G401 (cell line): ENCODE data around the gene EXOSC10. TPM values are rescaled to one million over a fixed set of nuclear protein-coding genes. Genes with fewer than 3 reads are reported as not detected.

Experiments used
- DNase-seq: peaks from one replicate; pipeline ENCODE4 v3.0.0-alpha.2; 2015; ENCODE audit warnings: low spot score
- in situ Hi-C: cut with HindIII; loops from 2 replicates; pipeline ENCODE4 v1.10.0; 2016; ENCODE audit warnings: low sequenced_read_pairs, mixed read lengths
- total RNA-seq: library from RNA; depleted of rRNA; stranded (reverse); fragments of >200 nt; shearing (Covaris generic); gene quantifications from 2 replicates; pipeline ENCODE4 v1.2.3, GENCODE V29; 2014; rRNA removed

The EXOSC10 gene
- total RNA-seq = 42.5 and 61.7 TPM in 2 replicates

DNA sequence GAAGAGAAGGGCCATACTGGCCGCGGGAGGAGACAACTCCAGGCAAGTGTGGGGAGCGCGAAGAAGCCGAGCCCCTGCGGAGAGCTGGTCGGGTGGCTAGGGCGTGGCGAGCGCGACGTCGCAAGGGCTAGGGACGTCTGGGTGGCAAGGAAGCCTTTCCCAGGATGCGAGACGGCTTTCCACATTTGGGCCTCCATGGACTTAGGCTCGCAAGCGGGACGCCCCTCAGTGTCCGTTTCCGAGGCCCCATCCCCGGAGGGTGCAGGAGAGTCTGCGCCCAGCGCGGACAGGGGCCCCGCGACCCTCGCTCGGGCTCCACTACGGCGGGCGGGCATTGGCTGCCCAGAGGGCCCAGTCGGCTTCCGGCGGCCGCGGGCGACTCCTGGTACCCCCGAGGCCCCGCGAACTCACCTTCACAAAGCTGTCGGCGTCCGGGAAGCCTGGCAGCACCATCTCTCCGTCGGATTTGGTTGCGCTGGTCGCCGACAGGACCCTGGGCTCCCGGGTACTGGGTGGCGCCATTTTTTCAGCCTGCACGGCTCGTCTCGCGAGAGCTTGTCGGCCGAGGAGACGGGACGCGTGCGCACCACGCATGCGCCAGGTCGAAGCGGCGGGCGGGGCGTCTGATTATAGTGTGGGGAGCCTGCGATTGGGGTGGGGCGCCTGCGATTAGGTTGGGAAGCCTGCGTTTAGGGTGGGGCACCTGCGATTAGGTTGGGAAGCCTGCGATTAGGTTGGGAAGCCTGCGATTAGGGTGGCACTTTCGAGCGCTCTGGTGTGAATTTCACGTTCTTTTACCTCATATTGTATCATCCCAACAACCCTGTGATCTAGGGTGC lies at the start of gene EXOSC10:
Gene EXOSC10 (minus strand): TSS at position 560 of the 839 bp plus-strand sequence. CDS start 38 bp downstream, at position 522.
- DNase-seq = peak; percentile 91
- in situ Hi-C loops = no loop called here

DNA sequence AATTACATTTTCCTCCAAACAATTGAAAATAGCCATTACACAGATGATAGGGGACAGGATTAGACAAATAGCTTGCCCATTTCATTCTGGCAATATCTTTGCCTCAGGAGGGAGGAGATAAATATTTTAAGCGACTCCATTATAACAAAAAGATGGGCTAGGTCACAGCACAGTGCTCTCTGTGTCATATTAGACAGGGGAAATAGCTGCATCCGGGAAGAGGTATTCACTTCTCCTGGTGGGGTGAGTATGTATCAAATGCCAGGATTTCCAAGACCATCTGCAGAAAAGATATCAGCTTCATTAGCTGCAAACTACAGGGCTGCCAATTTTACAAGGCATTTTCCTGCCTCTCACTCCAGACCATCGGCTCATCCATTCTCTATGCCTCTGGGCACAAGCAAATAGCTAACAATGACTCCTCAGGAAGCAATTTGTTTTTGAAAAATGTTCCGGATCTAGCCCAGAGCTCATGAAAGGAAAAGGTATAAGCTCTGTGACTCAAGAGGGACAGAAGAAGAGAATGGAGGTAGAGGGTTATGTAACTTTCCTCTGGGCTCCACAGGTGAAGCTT lies 47.6 kb upstream of the EXOSC10 start:
- in situ Hi-C loops = no loop called here

DNA sequence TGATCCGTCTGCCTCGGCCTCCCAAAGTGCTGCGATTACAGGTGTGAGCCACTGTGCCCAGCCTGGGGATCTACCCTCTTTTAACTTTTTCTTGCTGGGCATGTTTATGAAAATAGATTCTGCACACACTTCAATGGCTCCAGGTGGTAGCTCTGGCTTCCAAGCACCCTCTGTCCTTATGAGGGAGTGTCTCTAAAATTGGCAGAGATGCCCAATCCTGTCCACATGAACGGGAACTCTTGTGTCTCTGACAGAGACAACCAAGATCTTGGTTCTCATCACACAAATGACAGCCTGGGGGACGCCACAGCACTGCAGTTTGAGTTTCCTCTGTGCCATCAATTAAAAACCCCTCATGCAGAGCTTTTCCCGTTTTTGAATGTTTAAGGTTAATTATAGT lies 46.1 kb upstream of the EXOSC10 start:
- DNase-seq = peak; percentile 82
- in situ Hi-C loops = no loop called here

More for the DNA sequence above, 47.6 kb upstream of the EXOSC10 start:
- peak; percentile 89 for DNase-seq

DNA sequence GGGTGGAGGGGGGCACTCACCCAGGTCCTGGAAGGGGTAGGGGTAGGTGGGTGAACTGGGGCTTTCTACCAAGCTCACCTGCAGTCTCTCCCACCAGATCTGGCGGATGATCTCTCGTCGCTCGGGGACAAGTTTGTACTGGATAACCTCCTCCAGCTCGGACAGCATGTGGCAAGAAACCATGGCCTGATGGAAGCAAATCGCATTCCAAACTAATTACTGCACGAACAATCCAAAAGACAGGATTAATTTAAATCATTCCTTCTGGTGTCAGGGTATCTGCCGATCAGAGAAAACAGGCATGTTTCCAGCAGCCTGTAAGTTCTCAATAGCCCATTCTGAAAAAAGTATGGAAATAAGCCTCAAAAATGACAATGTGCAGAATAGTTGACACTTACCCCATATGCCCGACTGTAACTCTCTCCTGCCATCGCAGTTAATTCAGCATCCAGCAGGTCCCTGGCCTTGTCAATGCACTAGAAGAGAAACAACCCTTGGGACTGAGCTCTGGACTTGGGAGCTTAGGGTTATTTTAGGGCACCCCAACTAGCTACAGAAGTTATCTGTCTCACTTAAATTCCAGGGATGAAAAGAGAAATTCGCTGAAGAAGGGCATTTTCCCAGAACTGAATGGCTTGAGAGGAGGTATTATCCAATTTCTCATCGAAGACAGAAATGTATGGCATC lies 45.0 kb upstream of the EXOSC10 start:
- in situ Hi-C loops = no loop called here
- DNase-seq = peak; percentile 39

DNA sequence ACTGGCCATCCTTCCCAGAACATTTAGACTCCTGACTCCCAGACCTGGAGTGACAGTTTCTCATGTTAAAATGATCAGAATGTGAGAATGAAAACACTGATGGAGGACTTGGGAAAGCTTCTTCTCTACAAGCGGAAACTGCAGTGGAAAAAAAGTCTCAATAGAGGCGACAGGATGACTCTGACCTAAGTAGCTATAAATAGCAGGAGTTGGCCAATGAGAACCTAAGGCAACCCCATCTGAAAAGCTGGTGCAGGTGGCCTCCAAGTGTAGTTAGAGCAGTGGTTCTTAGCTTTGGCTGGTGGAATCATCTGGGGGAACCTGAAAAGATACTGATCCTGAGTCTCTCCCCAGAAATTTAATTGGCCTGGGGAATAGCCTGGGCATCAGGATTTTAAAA lies 44.2 kb upstream of the EXOSC10 start:
- in situ Hi-C loops = no loop called here
- peak; percentile 78 for DNase-seq

DNA sequence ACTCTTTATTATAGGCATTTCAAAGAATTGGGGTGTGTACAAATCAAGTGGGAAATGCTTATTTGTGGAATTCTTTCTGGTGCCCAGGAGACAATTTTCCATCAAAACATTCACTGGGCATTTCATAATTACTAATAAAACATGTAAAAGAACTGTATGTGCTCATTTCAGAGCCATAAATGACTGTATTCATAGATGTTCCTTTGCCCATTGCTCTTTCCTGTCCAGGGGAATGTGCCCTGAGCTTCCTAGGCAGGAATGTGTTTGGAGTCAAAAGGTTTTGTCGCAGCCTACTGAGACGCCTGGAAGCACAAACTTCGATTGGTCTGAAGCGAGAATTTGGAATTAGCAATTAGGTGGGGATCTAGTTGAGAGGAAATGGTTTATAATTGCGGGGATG lies 43.7 kb upstream of the EXOSC10 start:
- DNase-seq = no peak
- in situ Hi-C loops = no loop called here

DNA sequence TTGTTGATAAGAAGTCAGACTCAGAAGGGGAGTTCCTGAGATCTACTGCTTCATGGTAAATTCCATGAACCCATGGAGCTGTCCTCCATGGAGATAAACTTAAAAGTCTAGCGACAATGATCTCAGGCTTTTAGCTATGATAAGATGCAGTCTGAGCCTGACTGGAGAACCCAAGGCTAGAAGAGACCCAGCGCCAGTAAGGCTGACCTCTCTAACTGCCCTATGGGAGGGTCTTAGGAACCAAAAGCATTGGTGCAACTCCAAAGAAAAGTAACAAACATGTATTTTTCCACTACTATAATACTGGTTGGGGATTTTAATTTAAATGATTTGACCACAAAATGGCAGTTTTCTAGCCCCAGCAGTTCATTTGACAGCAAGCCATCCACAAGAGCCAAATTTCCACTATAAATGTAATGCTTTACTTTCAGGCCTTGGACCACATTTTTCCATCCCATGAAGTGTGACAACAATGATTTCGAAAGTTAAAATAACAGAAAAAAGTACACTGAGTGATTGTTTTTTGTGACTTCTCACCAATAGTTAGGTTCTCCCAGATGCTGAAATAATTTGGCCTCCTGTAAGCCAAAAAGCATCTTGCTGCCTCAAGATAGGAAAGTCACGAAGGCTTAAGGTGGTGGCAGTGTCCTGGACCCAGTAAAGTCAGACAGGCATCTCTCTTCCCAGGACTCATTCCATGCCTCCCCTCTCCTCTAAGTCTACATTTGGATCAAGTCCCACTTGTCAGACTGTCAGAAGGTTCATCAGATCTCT lies 43.1 kb upstream of the EXOSC10 start:
- no peak for DNase-seq
- in situ Hi-C loops = no loop called here

DNA sequence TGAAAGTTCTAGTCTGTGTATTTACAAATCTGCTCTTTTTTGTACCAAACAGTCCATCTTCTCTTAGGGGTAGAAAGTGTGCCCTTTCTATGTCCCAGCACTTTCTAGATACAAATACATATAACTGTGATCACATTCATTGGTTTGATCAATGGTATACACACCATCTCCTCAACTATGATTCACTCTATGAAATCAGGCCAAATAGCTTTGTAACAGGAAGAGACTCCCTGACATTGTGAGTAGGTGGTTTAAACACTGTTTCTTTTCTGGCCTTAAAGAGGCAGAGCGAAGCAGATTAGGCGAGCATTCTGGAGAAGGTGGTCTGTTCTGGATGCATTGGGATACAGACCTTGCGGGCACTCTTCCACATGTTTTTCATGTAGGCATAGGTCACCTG lies 39.3 kb upstream of the EXOSC10 start:
- DNase-seq = no peak
- in situ Hi-C loops = no loop called here

DNA sequence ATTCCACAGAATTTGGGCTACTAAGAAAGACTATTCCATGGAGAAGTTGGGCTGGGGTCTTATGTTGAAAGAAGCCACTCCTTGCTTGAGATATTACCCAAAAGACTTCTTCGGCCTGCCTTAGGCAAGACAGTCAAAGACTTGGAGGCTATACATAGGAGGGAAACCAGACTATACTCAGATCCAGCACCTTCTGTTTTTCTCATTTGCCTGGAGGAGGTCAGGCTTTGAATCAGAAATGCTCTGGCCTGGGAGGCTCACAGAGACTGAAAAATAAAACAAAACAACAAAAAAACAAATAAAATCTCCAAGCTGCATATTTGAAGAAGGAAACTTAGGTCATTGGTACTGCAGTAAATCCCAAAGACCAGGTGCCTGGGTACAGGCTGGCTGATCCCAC lies 38.4 kb upstream of the EXOSC10 start:
- DNase-seq = no peak
- in situ Hi-C loops = no loop called here

DNA sequence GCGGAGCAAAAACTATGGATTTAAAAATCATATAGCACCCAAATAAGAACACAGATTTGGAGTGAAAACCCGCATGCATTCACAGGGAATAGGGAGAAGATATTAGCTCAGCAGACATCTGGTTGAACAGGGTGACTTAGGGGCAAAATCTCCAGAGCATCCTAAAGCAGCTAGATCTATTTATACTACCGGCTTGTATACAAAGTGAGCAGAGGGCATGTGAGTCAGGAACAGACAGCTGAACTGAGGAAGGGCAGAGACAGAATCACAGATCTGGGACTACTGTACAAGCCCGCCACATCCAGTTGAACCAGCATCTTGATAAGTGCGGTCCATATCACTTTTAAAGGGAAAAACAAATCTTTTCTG lies 35.2 kb upstream of the EXOSC10 start:
- no peak for DNase-seq
- in situ Hi-C loops = no loop called here

DNA sequence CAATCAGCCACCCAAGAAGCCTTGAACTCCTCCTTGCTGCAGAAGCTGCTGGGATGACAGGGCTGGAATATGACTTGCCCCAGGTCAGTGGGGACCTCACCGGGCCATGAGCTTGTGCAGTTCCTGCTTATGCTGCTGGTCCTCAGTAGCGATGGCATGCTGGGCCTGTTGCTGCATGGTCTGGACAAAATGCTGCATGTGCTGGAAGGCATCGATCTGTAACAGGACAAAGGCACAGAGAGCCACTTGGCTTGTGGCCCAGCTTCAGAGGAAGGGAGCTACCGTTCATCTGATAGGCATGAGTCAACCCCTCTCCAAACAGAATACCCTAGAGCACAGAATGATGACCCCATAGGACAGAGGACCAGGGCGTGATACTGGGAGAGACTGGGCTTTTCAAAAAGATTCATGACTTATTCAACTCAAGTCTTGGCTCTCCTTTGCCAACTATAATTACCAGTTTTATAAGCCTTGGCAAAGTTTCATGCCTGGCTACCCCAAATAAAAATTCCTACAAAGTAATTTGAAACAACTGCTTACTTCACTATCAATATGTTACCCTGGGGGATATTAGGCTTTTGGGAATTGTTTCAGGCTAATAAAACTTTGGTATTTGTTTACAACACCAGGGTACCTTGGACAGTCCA lies 34.7 kb upstream of the EXOSC10 start:
- peak; percentile 39 for DNase-seq
- in situ Hi-C loops = no loop called here

DNA sequence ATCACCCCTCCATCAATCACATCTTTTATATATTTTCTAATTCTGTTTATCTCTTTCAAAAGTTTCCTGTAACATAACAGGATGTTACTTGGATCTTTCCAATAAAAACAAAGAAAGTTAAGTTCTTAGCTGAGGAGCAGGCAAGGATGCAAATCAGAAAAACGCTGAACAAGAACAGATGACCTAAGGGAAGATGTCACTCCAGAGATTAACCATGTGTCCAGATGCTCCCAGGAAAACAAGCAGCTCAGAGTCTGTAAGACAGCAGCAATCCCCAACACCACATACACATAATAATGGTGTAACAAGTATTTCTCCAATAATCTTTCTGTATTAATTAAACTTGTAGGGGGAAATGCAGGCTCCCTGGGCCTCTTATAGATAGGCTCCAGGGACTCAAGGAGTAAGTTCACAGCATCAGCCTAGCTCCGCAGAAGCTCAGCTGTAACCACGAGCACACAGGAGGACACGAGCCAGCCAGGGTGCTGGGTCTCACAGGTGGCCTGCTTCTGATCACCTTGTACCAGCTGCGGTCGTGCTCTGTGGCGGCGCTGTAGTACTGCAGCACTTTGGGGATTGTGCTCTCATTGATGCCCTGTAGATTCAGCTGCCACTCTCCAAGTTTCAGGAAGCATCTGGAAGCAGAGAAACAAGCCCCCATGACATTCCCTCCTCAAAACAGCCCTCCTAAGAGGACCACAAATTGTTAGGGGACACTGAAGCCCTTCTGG lies 33.1 kb upstream of the EXOSC10 start:
- in situ Hi-C loops = no loop called here
- peak; percentile 42 for DNase-seq

DNA sequence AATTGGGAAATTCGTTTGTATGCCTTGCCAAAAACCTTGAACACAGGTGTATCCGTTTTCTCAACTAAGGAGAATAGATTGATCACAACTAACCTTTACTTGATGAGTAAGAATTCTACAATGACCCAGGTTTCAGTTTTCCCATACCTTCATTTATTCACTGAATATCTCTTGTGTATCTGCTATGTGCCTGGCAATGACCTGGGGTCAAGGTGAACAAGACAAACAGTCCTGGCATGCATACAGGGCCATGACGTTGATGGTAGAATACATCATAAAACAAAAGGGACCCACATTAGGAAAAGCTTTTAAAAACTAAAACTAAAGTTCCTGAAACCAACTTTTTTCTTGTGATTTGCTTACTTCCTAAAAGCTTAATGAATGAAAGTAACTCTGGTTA lies 32.1 kb upstream of the EXOSC10 start:
- in situ Hi-C loops = no loop called here
- no peak for DNase-seq

DNA sequence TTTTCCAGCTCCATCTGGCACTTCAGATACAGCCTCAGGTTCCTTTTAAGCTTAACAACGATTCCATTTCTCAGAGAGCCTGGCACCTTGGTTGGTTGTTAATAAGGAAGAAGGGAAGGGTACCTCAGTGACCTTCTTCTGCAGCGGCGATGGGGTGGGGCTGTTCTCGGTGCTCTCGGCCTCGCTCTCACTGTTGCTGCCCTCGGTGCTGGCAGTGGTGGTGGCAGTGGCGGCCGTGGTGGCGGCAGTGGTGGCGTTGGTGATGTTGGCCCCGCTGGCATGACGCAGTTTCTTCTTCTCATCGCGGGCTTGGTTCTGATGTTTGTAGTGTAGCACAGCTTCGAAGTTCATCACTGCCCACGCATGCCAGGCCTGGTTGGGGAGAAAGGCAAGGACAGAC lies 30.7 kb upstream of the EXOSC10 start:
- in situ Hi-C loops = no loop called here
- DNase-seq = no peak

DNA sequence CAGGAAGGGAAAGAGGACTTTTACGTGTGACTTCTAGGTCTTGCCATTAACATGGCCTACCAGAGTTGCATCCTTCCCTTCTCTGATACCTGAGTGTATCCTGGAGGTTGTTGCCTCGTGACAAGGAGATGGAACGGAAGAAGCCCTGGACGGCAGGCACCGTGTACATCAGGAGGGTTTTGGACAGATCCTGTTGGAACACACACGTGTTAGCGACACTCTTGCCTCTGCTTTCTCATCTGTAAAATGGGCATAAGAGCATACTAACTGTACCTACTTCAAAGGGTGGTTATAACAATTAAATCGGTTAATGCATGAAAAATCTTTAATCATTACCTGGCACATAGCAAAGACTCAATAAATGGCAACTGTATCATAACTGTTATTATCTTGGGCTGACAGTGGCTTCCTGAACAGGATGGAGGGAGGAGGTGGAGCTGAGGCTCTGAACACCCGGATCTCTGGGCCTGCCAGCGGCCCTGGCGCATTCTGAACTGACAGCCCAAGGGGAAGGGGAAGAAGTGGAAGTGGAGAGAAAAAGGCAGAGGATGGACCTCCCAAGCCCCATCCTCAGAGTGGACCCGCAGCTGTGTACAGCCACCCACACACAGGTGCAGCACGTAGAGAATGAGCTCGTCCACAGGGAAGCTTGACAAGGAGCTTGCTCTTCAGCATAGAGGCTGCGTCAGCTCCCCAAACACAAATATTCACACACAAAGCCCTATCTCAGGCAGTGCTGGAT lies 30.2 kb upstream of the EXOSC10 start:
- in situ Hi-C loops = no loop called here
- no peak for DNase-seq

DNA sequence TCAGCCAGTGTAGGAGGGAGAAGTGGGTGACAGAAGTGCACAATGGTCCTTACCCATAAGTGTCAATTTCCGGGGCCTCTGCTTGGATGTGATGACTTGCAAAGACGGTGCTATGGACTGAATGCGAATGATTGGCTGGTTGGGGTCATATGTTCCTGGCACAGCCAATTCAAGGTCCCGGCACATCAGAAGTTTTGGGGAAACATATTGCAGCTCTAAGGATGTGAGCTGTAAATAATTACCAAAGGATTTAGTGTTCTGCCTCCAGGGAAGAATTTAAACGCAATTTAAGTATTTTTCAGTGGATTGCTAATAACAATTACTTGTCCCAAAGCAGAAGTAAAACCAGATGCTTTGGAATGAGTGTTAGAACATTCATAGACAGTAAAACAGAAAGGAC lies 26.9 kb upstream of the EXOSC10 start:
- in situ Hi-C loops = no loop called here
- no peak for DNase-seq

DNA sequence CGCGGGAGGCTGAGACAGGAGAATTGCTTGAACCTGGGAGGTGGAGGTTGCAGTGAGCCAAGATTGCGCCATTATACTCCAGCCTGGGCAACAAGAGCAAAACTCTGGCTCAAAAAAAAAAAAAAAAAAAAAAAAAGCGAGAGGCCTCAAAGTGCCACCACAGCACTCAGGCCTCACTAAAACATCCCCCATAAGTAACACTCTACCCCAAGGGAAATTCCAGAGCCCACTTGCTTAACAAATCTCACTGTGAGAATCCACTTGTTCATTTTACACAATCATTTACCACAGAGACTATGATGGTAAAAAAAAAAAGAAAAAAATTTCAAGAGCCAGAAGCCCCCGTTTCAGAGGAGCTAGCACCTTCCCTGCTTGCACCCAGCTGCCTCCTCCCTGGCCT lies 26.3 kb upstream of the EXOSC10 start:
- DNase-seq = no peak
- in situ Hi-C loops = no loop called here

DNA sequence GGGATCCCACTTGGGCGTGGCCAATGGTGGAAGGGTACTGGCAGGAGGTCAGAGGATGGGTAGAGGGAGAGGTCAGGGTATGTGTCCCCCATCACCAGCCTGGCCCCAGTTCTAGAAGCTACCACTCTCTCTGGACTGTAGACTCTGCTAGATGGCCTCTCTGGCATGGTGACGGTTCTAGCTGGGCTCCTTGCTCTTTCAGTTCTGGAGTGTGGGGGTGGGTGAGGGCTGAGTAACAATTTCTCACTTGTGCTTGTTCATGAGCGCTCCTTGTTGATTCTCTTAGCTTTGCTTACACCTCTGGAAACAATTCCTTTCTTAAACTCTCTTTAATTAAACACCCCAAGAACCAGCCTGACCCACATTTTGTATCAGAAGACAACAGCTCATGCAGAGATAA lies 25.3 kb upstream of the EXOSC10 start:
- DNase-seq = no peak
- in situ Hi-C loops = no loop called here
